Fibroblast of lung (primary cell): ENCODE data around the gene TLR2.
A peak's percentile ranks its signal among the peaks of the same experiment; 100 is the strongest.

Experiments
- EZH2 ChIP-seq: IDR thresholded peaks from 2 replicates; pipeline ENCODE4 v1.5.1; 2012; ENCODE audit warnings: low read length, control low read depth, mild to moderate bottlenecking; ENCODE audit errors: missing control alignments
- TF ChIP-seq, protein P1 (sequence below), 2 donors: IDR thresholded peaks in 1 of 2; conservative IDR thresholded peaks in 1 of 2; 1 replicate in 1 of 2; 2 replicates in 1 of 2; pipeline ENCODE4 v1.5.1; 2011 to 2012; ENCODE audit warnings: low read length in 2 of 2, control low read depth in 1 of 2, inconsistent platforms in 1 of 2, low read depth in 1 of 2, mild to moderate bottlenecking in 1 of 2

DNA sequence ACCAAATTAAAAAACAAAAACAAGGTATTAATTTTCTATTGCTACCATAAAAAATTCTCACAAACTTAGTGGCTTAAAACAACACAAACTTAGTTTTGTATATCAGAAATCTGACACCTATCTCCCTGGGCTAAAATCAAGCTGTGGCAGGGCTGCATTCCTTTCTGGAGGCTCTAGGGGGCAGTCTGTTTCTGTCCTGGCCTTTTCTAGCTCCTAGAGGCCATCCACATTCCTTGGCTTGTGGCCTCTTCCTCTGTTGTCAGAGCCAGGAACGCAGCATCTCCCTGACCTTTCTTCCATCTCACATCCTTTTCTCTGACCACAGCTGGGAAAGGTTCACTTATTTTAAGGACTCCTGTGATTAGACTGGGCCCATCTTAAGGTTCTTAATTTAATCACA, 38.9 kb upstream of the TLR2 start:
- TF ChIP-seq, protein P1, sequence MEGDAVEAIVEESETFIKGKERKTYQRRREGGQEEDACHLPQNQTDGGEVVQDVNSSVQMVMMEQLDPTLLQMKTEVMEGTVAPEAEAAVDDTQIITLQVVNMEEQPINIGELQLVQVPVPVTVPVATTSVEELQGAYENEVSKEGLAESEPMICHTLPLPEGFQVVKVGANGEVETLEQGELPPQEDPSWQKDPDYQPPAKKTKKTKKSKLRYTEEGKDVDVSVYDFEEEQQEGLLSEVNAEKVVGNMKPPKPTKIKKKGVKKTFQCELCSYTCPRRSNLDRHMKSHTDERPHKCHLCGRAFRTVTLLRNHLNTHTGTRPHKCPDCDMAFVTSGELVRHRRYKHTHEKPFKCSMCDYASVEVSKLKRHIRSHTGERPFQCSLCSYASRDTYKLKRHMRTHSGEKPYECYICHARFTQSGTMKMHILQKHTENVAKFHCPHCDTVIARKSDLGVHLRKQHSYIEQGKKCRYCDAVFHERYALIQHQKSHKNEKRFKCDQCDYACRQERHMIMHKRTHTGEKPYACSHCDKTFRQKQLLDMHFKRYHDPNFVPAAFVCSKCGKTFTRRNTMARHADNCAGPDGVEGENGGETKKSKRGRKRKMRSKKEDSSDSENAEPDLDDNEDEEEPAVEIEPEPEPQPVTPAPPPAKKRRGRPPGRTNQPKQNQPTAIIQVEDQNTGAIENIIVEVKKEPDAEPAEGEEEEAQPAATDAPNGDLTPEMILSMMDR (conservative IDR thresholded peaks at IDR 0.05 in 1 of 2, IDR thresholded peaks at IDR 0.05 in 1 of 2; ENCODE audit: low read depth in 1 of 2, low read length in 2 of 2), result peak in 1 of 2 donors; percentile 26
- no peak for TF ChIP-seq EZH2
